Uterus (tissue), 2 donors: Measurements from ENCODE around the gene SLC29A1.
"Not testable (repeated sequence)": the region's sequence is repeated elsewhere in the genome, so short reads cannot be mapped to it uniquely, and the experiment has no call there.

ENCODE experiments used
- POLR2A ChIP-seq, 2 donors: fragments of 450-650 bp; IDR thresholded peaks; one replicate each; pipeline ENCODE4 v1.6.1; 2016; ENCODE audit warnings: antibody characterized with exemption in 2 of 2, mild to moderate bottlenecking in 1 of 2, moderate library complexity in 1 of 2
- TF ChIP-seq, protein P1 (sequence below), 4 experiments: fragments of 200-600 bp in 2 of 4; fragments of 450-650 bp in 2 of 4; sonication (generic) in 2 of 4; IDR thresholded peaks; one replicate each; pipeline ENCODE4 v1.5.1; 2016 to 2019; ENCODE audit warnings: antibody characterized with exemption in 4 of 4, mild to moderate bottlenecking in 2 of 4, moderate library complexity in 1 of 4

DNA sequence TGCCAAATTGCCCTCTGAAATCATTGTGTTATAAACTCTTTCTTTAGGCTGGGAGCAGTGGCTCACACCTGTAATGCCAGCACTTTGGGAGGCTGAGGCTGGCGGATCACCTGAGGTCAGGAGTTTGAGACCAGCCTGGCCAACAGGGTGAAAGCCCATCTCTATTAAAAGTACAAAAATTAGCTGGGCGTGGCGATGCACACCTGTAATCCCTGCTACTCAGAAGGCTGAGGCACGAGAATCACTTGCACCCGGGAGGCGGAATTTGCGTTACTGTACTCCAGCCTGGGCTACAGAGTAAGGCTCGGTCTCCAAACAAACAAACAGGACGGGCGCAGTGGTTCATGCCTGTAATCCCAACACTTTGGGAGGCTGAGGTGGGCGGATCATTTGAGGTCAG lies 27.0 kb upstream of the SLC29A1 start:
- TF ChIP-seq POLR2A (IDR thresholded peaks at IDR 0.05), result not testable (repeated sequence)
- TF ChIP-seq, protein P1, sequence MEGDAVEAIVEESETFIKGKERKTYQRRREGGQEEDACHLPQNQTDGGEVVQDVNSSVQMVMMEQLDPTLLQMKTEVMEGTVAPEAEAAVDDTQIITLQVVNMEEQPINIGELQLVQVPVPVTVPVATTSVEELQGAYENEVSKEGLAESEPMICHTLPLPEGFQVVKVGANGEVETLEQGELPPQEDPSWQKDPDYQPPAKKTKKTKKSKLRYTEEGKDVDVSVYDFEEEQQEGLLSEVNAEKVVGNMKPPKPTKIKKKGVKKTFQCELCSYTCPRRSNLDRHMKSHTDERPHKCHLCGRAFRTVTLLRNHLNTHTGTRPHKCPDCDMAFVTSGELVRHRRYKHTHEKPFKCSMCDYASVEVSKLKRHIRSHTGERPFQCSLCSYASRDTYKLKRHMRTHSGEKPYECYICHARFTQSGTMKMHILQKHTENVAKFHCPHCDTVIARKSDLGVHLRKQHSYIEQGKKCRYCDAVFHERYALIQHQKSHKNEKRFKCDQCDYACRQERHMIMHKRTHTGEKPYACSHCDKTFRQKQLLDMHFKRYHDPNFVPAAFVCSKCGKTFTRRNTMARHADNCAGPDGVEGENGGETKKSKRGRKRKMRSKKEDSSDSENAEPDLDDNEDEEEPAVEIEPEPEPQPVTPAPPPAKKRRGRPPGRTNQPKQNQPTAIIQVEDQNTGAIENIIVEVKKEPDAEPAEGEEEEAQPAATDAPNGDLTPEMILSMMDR (IDR thresholded peaks at IDR 0.05), result not testable (repeated sequence)
